Measurements from ENCODE around the gene ASXL2.

Gene ASXL2

GRCh38 chr2:25824718-25825117 lies 53.6 kb downstream of the ASXL2 start:
- DNase-seq (ENCODE audit: extremely low spot score): no peak
- no peak for TF ChIP-seq NFRKB (IDR thresholded peaks at IDR 0.05)
- no peak for TF ChIP-seq ZNF384 (IDR thresholded peaks at IDR 0.05)
- TF ChIP-seq FOXM1 (IDR thresholded peaks at IDR 0.05; ENCODE audit: borderline replicate concordance): no peak
- no peak for TF ChIP-seq FOXA1 (IDR thresholded peaks at IDR 0.05)
- no peak for TF ChIP-seq ARNT (IDR thresholded peaks at IDR 0.05)
- TF ChIP-seq SUZ12 (IDR thresholded peaks at IDR 0.05): no peak
- TF ChIP-seq BHLHE40 (IDR thresholded peaks at IDR 0.05; ENCODE audit: borderline replicate concordance): no peak
- ChIA-PET CTCF (interaction anchor here (1.8 kb wide), 1 partner anchor 28 kb away, joined by 6 read pairs; no protein-coding TSS in a partner anchor), POLR2A (no interaction called here)

- no peak for DNase-seq (ENCODE audit: extremely low spot score)
- POLR2A ChIA-PET: no interaction called here
- TF ChIP-seq NFRKB (IDR thresholded peaks at IDR 0.05): no peak
- no peak for TF ChIP-seq LEF1 (IDR thresholded peaks at IDR 0.05; ENCODE audit: borderline replicate concordance)
- TF ChIP-seq ZNF384 (IDR thresholded peaks at IDR 0.05): no peak
- no peak for TF ChIP-seq L3MBTL2 (conservative IDR thresholded peaks at IDR 0.05)
- CTCF ChIA-PET: interaction anchor here (1.8 kb wide), 1 partner anchor 28 kb away, joined by 6 read pairs; no protein-coding TSS in a partner anchor
Observed at GRCh38 chr2:25824216-25824615, 54.1 kb downstream of the ASXL2 start.

- no peak for DNase-seq (ENCODE audit: extremely low spot score)
- TF ChIP-seq FOXM1 (IDR thresholded peaks at IDR 0.05; ENCODE audit: borderline replicate concordance) (no peak), ARNT (IDR thresholded peaks at IDR 0.05) (no peak), L3MBTL2 (conservative IDR thresholded peaks at IDR 0.05) (no peak), SP1 (IDR thresholded peaks at IDR 0.05) (no peak), SUZ12 (IDR thresholded peaks at IDR 0.05) (no peak), FOXK2 (IDR thresholded peaks at IDR 0.05) (no peak), HDGF (IDR thresholded peaks at IDR 0.05; ENCODE audit: borderline replicate concordance) (no peak), BHLHE40 (IDR thresholded peaks at IDR 0.05; ENCODE audit: borderline replicate concordance) (no peak), PKNOX1 (IDR thresholded peaks at IDR 0.05) (no peak), ELF4 (IDR thresholded peaks at IDR 0.05) (no peak), NFRKB (IDR thresholded peaks at IDR 0.05) (no peak), TARDBP (IDR thresholded peaks at IDR 0.05) (no peak)
- ChIA-PET CTCF (no interaction called here), POLR2A (no interaction called here)
Observed at GRCh38 chr2:25822190-25823117, 55.8 kb downstream of the ASXL2 start.

- no peak for DNase-seq (ENCODE audit: extremely low spot score)
- ChIA-PET POLR2A (no interaction called here), CTCF (no interaction called here)
- TF ChIP-seq SP1 (IDR thresholded peaks at IDR 0.05): no peak
- TF ChIP-seq L3MBTL2 (conservative IDR thresholded peaks at IDR 0.05): no peak
- TF ChIP-seq PKNOX1 (IDR thresholded peaks at IDR 0.05): no peak
- no peak for TF ChIP-seq NFRKB (IDR thresholded peaks at IDR 0.05)
- TF ChIP-seq FOXK2 (IDR thresholded peaks at IDR 0.05): no peak
- TF ChIP-seq HDGF (IDR thresholded peaks at IDR 0.05; ENCODE audit: borderline replicate concordance): no peak
- no peak for TF ChIP-seq SUZ12 (IDR thresholded peaks at IDR 0.05)
- TF ChIP-seq FOXA1 (IDR thresholded peaks at IDR 0.05): no peak
- TF ChIP-seq ZNF384 (IDR thresholded peaks at IDR 0.05): no peak
- TF ChIP-seq BHLHE40 (IDR thresholded peaks at IDR 0.05; ENCODE audit: borderline replicate concordance): no peak
- TF ChIP-seq FOXM1 (IDR thresholded peaks at IDR 0.05; ENCODE audit: borderline replicate concordance): no peak
- no peak for TF ChIP-seq TARDBP (IDR thresholded peaks at IDR 0.05)
- no peak for TF ChIP-seq CTBP1 (IDR thresholded peaks at IDR 0.05; ENCODE audit: borderline replicate concordance)
Observed at GRCh38 chr2:25821225-25822056, 56.8 kb downstream of the ASXL2 start.

- DNase-seq (ENCODE audit: extremely low spot score): no peak
- POLR2A ChIA-PET: no interaction called here
- no peak for TF ChIP-seq FOXK2 (IDR thresholded peaks at IDR 0.05)
- TF ChIP-seq TARDBP (IDR thresholded peaks at IDR 0.05): no peak
- TF ChIP-seq ARNT (IDR thresholded peaks at IDR 0.05): no peak
- no peak for TF ChIP-seq ZNF384 (IDR thresholded peaks at IDR 0.05)
- no peak for TF ChIP-seq FOXA1 (IDR thresholded peaks at IDR 0.05)
- TF ChIP-seq NFRKB (IDR thresholded peaks at IDR 0.05): no peak
- no peak for TF ChIP-seq BHLHE40 (IDR thresholded peaks at IDR 0.05; ENCODE audit: borderline replicate concordance)
- TF ChIP-seq HDGF (IDR thresholded peaks at IDR 0.05; ENCODE audit: borderline replicate concordance): no peak
- no peak for TF ChIP-seq LEF1 (IDR thresholded peaks at IDR 0.05; ENCODE audit: borderline replicate concordance)
- TF ChIP-seq PKNOX1 (IDR thresholded peaks at IDR 0.05): no peak
- TF ChIP-seq SUZ12 (IDR thresholded peaks at IDR 0.05): no peak
- TF ChIP-seq FOXM1 (IDR thresholded peaks at IDR 0.05; ENCODE audit: borderline replicate concordance): no peak
- CTCF ChIA-PET: no interaction called here
Observed at GRCh38 chr2:25819597-25820039, 58.7 kb downstream of the ASXL2 start.

- TF ChIP-seq FOXM1 (IDR thresholded peaks at IDR 0.05; ENCODE audit: borderline replicate concordance) (no peak), BHLHE40 (IDR thresholded peaks at IDR 0.05; ENCODE audit: borderline replicate concordance) (no peak), FOXA1 (IDR thresholded peaks at IDR 0.05) (no peak), ELF4 (IDR thresholded peaks at IDR 0.05) (no peak), LEF1 (IDR thresholded peaks at IDR 0.05; ENCODE audit: borderline replicate concordance) (no peak), PKNOX1 (IDR thresholded peaks at IDR 0.05) (no peak), L3MBTL2 (conservative IDR thresholded peaks at IDR 0.05) (no peak), ARNT (IDR thresholded peaks at IDR 0.05) (no peak), ZNF384 (IDR thresholded peaks at IDR 0.05) (no peak), SP1 (IDR thresholded peaks at IDR 0.05) (no peak)
- DNase-seq (ENCODE audit: extremely low spot score): no peak
- ChIA-PET POLR2A (no interaction called here), CTCF (no interaction called here)
Observed at GRCh38 chr2:25817630-25818029, 60.7 kb downstream of the ASXL2 start.
